PFSK-1 (cell line): ENCODE results near the gene SNX4.

Experiments
- FOXP2 ChIP-seq: optimal IDR thresholded peaks from 2 replicates; pipeline ENCODE3; 2011; ENCODE audit warnings: borderline replicate concordance, control low read depth, inconsistent platforms; ENCODE audit not compliant: insufficient read depth; ENCODE audit errors: extremely low read length, extremely low read depth
- POLR2AphosphoS5 ChIP-seq: IDR thresholded peaks from 2 replicates; pipeline ENCODE4 v1.6.1; 2012; ENCODE audit warnings: low read depth, mild to moderate bottlenecking, control low read depth, low read length, moderate library complexity
- SIN3A ChIP-seq: IDR thresholded peaks from 2 replicates; pipeline ENCODE4 v1.6.1; 2012; ENCODE audit warnings: mild to moderate bottlenecking, low read length, moderate library complexity, borderline replicate concordance; ENCODE audit not compliant: insufficient read depth
- TAF1 ChIP-seq: IDR thresholded peaks from 2 replicates; pipeline ENCODE4 v1.6.1; 2012; ENCODE audit warnings: low read length, control low read depth, borderline replicate concordance; ENCODE audit not compliant: insufficient read depth
- TF ChIP-seq, protein P1 (sequence below), 2 experiments: IDR thresholded peaks; 2 replicates each; pipeline versions ENCODE4 v1.6.1 to v1.8.0; 2011 to 2012; ENCODE audit warnings: low read depth in 2 of 2, low read length in 2 of 2, control low read depth in 1 of 2, inconsistent platforms in 1 of 2, mild to moderate bottlenecking in 1 of 2, moderate library complexity in 1 of 2; ENCODE audit not compliant: insufficient read depth in 1 of 2

Gene SNX4

DNA sequence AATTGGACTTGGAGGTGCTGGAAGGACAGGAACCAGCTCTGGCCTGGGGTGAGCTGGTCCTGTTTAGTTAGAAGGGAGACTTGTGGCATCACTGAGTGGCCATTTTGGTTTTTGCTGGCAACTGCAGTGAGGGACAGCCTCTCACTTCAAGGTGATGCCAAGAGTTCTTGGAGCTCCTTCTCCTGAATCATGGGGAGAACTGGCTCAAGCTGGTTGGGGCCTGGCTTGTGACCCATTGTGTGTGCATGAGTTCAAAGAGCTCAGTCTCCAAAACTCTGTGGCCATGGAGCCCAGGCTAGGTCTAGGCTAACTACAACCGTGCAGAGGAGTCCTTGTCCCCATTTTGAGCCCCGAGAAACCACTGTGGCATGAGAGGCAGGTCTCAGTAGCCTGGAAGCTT is 84.8 kb downstream of the SNX4 start:
- TF ChIP-seq FOXP2 (no peak), SIN3A (no peak), TAF1 (no peak), POLR2AphosphoS5 (no peak)
- TF ChIP-seq, protein P1, sequence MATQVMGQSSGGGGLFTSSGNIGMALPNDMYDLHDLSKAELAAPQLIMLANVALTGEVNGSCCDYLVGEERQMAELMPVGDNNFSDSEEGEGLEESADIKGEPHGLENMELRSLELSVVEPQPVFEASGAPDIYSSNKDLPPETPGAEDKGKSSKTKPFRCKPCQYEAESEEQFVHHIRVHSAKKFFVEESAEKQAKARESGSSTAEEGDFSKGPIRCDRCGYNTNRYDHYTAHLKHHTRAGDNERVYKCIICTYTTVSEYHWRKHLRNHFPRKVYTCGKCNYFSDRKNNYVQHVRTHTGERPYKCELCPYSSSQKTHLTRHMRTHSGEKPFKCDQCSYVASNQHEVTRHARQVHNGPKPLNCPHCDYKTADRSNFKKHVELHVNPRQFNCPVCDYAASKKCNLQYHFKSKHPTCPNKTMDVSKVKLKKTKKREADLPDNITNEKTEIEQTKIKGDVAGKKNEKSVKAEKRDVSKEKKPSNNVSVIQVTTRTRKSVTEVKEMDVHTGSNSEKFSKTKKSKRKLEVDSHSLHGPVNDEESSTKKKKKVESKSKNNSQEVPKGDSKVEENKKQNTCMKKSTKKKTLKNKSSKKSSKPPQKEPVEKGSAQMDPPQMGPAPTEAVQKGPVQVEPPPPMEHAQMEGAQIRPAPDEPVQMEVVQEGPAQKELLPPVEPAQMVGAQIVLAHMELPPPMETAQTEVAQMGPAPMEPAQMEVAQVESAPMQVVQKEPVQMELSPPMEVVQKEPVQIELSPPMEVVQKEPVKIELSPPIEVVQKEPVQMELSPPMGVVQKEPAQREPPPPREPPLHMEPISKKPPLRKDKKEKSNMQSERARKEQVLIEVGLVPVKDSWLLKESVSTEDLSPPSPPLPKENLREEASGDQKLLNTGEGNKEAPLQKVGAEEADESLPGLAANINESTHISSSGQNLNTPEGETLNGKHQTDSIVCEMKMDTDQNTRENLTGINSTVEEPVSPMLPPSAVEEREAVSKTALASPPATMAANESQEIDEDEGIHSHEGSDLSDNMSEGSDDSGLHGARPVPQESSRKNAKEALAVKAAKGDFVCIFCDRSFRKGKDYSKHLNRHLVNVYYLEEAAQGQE (IDR thresholded peaks at IDR 0.05; ENCODE audit: insufficient read depth in 1 of 2, low read depth in 2 of 2, low read length in 2 of 2), result no peak

DNA sequence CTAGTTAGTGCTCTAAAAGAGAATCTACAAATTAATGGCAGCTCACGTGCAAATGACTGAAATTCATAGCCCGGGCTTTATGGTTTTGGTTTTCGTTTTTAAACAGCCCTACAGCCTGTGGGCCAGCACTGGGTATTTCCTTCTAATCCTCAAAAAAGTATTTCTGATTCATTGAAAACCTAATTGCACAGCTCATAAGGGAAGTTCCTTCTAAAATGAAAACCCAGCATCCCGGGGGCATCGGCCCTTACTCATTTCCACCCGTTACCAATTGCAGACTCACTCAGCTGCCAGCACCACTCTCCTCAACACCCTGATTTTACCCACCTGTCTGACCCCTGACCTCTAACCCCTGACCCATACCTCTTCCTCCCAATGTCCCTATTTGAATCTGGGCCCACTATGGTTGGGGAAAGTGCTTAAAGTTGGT is 85.4 kb downstream of the SNX4 start:
- TF ChIP-seq, protein P1 (IDR thresholded peaks at IDR 0.05; ENCODE audit: insufficient read depth in 1 of 2, low read depth in 2 of 2, low read length in 2 of 2), result no peak
- TF ChIP-seq FOXP2 (no peak), POLR2AphosphoS5 (no peak), TAF1 (no peak), SIN3A (no peak)

DNA sequence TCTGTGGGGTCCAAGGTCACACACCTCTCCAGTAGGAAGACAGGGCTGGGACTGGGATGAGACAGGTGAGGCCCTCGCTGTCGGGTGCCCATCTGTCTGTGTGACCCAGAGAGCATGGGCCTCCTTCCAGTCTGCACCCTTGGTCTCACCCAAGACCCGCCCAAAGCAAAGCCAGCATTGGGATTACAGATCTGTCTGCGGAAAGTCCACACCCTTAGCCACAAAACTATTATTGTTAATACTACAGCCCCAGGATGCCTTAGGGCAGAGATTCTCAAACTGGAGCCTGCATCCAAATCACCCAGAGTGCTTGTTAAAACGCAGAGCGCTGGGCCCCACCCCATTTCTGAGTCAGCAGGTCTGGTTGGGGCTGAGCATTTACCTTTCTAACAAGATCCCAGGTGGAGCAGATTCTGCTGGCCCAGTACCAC is 86.4 kb downstream of the SNX4 start:
- TF ChIP-seq FOXP2 (no peak), POLR2AphosphoS5 (no peak), SIN3A (no peak), TAF1 (no peak)
- TF ChIP-seq, protein P1 (IDR thresholded peaks at IDR 0.05; ENCODE audit: insufficient read depth in 1 of 2, low read depth in 2 of 2, low read length in 2 of 2), result no peak

DNA sequence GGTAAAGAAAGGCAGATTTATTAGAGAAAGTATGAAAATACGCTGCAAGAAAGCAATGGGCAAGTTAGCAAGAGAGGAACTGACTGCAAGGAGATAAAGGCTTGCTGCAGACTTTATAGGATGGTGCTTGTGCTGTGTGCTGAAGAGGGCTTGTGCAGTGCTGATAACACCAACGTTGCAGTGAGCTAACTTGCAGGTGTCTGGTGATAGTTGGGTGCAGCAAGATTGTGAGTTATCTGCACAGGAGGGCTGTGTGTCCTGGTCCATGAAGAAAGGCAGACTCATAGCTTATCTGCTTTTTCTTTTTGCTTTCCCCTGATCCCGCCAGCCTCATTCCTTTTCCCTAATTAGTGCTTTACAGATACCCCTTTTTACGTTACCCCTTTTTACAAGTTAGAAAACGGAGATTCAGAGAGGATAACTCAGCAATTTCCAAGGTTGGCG is 86.9 kb downstream of the SNX4 start:
- TF ChIP-seq POLR2AphosphoS5 (no peak), SIN3A (no peak), TAF1 (no peak), FOXP2 (no peak)
- TF ChIP-seq, protein P1 (IDR thresholded peaks at IDR 0.05; ENCODE audit: insufficient read depth in 1 of 2, low read depth in 2 of 2, low read length in 2 of 2), result no peak
